ENCODE results near the gene ZPLD1. TPM values are rescaled to one million over a fixed set of nuclear protein-coding genes. Genes with fewer than 3 reads are reported as not detected.

ZPLD1 gene
- total RNA-seq, 3 donors from 2014 or later, result 0.33 to 0.59 TPM; not detected in 1

GRCh38 chr3:102521246-102521645 is 86.4 kb downstream of the ZPLD1 start:
- intact Hi-C loops (cut with DNase I; ENCODE audit: low total_unique reads), result no loop called here
- TF ChIP-seq POLR2A (IDR thresholded peaks at IDR 0.05) (no peak), CTCF (IDR thresholded peaks at IDR 0.05) (no peak), POLR2AphosphoS5 (IDR thresholded peaks at IDR 0.05) (no peak)

GRCh38 chr3:102525624-102526023 is 90.8 kb downstream of the ZPLD1 start:
- no peak for DNase-seq (ENCODE audit: low spot score in 2 of 2)
- no peaks in the 10 kb centered on the region for H3K4me1 ChIP-seq
- TF ChIP-seq POLR2A (IDR thresholded peaks at IDR 0.05) (no peak), POLR2AphosphoS5 (IDR thresholded peaks at IDR 0.05) (no peak), CTCF (IDR thresholded peaks at IDR 0.05) (no peak)
- H3K27ac ChIP-seq, result no peak overlapping the region
- no peaks in the 10 kb centered on the region for H3K36me3 ChIP-seq
- no peak overlapping the region for H3K4me3 ChIP-seq
- H3K9me3 ChIP-seq, result no peaks in the 10 kb centered on the region
- intact Hi-C loops (cut with DNase I; ENCODE audit: low total_unique reads), result no loop called here
- H3K27me3 ChIP-seq, result no peaks in the 10 kb centered on the region

More at GRCh38 chr3:102521246-102521645, 86.4 kb downstream of the ZPLD1 start:
- Histone ChIP-seq H3K27ac (no peak overlapping the region), H3K4me1 (no peaks in the 10 kb centered on the region), H3K27me3 (no peaks in the 10 kb centered on the region), H3K9me3 (no peaks in the 10 kb centered on the region), H3K4me3 (no peak overlapping the region), H3K36me3 (no peaks in the 10 kb centered on the region)
- no peak for DNase-seq (ENCODE audit: low spot score in 2 of 2)

GRCh38 chr3:102526865-102527264 is 92.0 kb downstream of the ZPLD1 start:
- intact Hi-C loops (cut with DNase I; ENCODE audit: low total_unique reads), result no loop called here
- TF ChIP-seq CTCF (IDR thresholded peaks at IDR 0.05) (no peak), POLR2AphosphoS5 (IDR thresholded peaks at IDR 0.05) (no peak), POLR2A (IDR thresholded peaks at IDR 0.05) (no peak)
- Histone ChIP-seq H3K27me3 (no peaks in the 10 kb centered on the region), H3K27ac (peak overlapping the region in 1 of 2 donors; percentile 37), H3K9me3 (no peaks in the 10 kb centered on the region), H3K4me3 (no peak overlapping the region), H3K36me3 (no peaks in the 10 kb centered on the region), H3K4me1 (no peaks in the 10 kb centered on the region)
- no peak for DNase-seq (ENCODE audit: low spot score in 2 of 2)

GRCh38 chr3:102528727-102529126 is 93.9 kb downstream of the ZPLD1 start:
- Histone ChIP-seq H3K4me1 (no peaks in the 10 kb centered on the region), H3K27ac (no peak overlapping the region), H3K36me3 (no peaks in the 10 kb centered on the region), H3K9me3 (no peaks in the 10 kb centered on the region), H3K27me3 (no peaks in the 10 kb centered on the region), H3K4me3 (no peak overlapping the region)
- intact Hi-C loops (cut with DNase I; ENCODE audit: low total_unique reads), result no loop called here
- no peak for DNase-seq (ENCODE audit: low spot score in 2 of 2)
- no peak for TF ChIP-seq CTCF (IDR thresholded peaks at IDR 0.05)
- no peak for TF ChIP-seq POLR2AphosphoS5 (IDR thresholded peaks at IDR 0.05)
- no peak for TF ChIP-seq POLR2A (IDR thresholded peaks at IDR 0.05)
